Prostate gland (tissue), 2 donors: ENCODE measurements around the gene TCP10L.

Source experiments
- POLR2AphosphoS5 ChIP-seq: sonication (generic); formaldehyde crosslinking; IDR thresholded peaks from one replicate; pipeline ENCODE4 v1.6.1; 2017; ENCODE audit warnings: antibody characterized with exemption
- TF ChIP-seq, protein P1 (sequence below), 4 experiments: fragments of 200-600 bp in 2 of 4; fragments of 450-650 bp in 2 of 4; sonication (generic) in 2 of 4; IDR thresholded peaks; 1 replicate in 3 of 4; 2 replicates in 1 of 4; pipeline ENCODE4 v1.5.1; 2016 to 2019; ENCODE audit warnings: antibody characterized with exemption in 4 of 4, mild to moderate bottlenecking in 2 of 4, moderate library complexity in 2 of 4

DNA sequence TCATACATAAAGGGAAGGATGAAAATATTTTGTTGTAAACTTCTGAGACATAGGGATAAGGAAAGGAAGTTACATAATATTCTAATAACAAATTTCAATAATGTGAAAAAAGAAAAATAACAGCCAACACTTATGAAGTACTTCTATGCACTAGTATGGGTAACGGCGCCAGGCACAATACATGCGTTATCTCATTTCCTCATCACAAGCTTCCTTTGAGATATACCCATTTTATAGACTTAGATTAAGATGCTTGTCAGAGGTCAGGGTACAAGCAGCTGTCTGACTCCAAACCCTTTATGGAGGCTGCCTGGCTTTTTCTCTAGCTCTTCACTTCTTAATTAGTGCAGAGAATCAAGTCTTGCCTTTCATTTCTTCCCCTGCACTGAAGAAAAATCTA lies 41.3 kb downstream of the TCP10L start:
- TF ChIP-seq, protein P1, sequence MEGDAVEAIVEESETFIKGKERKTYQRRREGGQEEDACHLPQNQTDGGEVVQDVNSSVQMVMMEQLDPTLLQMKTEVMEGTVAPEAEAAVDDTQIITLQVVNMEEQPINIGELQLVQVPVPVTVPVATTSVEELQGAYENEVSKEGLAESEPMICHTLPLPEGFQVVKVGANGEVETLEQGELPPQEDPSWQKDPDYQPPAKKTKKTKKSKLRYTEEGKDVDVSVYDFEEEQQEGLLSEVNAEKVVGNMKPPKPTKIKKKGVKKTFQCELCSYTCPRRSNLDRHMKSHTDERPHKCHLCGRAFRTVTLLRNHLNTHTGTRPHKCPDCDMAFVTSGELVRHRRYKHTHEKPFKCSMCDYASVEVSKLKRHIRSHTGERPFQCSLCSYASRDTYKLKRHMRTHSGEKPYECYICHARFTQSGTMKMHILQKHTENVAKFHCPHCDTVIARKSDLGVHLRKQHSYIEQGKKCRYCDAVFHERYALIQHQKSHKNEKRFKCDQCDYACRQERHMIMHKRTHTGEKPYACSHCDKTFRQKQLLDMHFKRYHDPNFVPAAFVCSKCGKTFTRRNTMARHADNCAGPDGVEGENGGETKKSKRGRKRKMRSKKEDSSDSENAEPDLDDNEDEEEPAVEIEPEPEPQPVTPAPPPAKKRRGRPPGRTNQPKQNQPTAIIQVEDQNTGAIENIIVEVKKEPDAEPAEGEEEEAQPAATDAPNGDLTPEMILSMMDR (IDR thresholded peaks at IDR 0.05) = no peak
- no peak for TF ChIP-seq POLR2AphosphoS5
